ENCODE data around the gene STON2.

The STON2 gene

DNA sequence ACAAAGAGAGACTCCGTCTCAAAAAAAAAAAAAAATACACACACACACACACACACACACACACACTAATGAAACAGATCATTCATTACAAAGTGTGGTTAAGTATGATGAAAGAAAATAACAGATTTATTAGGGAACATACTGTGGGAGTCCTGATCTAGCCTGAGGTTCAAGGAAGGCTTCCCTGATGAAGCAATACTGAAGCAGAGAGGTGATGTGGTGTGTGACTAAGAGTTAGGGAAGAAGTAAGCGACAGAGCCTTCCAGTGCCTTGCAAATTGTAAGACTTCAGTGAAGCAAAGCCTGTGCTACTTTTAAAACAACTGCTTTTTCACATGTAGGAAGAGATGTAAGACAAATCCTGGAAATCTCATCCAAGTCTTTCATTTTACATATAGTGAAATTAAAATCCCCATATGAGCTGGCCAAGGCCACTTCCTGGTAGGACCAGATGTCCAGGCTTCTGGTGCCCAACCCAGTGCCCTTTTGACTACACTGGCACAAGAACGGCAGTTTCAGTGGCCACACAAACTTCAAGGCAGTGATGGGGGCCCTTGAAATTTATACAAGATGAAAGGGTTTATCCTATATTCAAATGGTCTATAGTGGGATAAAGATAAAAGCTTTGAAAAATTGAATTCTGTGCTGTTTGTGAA, 86.2 kb downstream of the STON2 start:
- H3K27ac Mint-ChIP-seq, result peak overlapping the region; percentile 11 to 94 (median 79)
- H3K36me3 Mint-ChIP-seq (ENCODE audit: low read depth), result peaks cover 11% of the 10 kb centered on the region
- no peak overlapping the region for H3K4me3 Mint-ChIP-seq
- TF ChIP-seq, protein P1, sequence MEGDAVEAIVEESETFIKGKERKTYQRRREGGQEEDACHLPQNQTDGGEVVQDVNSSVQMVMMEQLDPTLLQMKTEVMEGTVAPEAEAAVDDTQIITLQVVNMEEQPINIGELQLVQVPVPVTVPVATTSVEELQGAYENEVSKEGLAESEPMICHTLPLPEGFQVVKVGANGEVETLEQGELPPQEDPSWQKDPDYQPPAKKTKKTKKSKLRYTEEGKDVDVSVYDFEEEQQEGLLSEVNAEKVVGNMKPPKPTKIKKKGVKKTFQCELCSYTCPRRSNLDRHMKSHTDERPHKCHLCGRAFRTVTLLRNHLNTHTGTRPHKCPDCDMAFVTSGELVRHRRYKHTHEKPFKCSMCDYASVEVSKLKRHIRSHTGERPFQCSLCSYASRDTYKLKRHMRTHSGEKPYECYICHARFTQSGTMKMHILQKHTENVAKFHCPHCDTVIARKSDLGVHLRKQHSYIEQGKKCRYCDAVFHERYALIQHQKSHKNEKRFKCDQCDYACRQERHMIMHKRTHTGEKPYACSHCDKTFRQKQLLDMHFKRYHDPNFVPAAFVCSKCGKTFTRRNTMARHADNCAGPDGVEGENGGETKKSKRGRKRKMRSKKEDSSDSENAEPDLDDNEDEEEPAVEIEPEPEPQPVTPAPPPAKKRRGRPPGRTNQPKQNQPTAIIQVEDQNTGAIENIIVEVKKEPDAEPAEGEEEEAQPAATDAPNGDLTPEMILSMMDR (IDR thresholded peaks at IDR 0.05; ENCODE audit: unreplicated experiment in 3 of 3), result no peak
- H3K9me3 Mint-ChIP-seq, result no peaks in the 10 kb centered on the region
- no peaks in the 10 kb centered on the region for H3K27me3 Mint-ChIP-seq (ENCODE audit: low read depth)
- peaks cover 30% of the 10 kb centered on the region for H3K4me1 Mint-ChIP-seq

DNA sequence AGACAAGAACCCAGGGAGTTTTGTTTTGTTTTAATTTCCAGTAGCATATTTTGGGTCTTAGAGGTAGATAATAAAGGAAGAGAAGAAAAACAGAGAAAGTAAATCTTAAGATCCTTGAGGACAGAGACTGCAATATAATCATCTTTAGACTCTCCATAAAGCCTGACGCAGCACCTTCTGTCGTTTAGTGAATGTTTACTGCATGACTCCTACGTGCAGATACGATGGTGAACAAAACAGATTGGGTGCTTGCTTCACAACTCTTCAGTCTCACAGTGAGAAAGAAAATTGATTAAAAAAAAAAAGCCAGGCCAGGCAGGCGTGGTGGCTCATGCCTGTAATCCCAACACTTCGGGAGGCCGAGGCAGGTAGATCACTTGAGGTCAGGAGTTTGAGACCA, 86.9 kb downstream of the STON2 start:
- Mint-ChIP-seq H3K9me3 (no peaks in the 10 kb centered on the region), H3K36me3 (ENCODE audit: low read depth) (peaks cover 8% of the 10 kb centered on the region), H3K27ac (peak overlapping the region; percentile 31 to 94 (median 67)), H3K27me3 (ENCODE audit: low read depth) (no peaks in the 10 kb centered on the region), H3K4me3 (peak overlapping the region in 1 of 3 experiments; percentile 7), H3K4me1 (peaks cover 30% of the 10 kb centered on the region)
- TF ChIP-seq, protein P1 (IDR thresholded peaks at IDR 0.05; ENCODE audit: unreplicated experiment in 3 of 3), result no peak

DNA sequence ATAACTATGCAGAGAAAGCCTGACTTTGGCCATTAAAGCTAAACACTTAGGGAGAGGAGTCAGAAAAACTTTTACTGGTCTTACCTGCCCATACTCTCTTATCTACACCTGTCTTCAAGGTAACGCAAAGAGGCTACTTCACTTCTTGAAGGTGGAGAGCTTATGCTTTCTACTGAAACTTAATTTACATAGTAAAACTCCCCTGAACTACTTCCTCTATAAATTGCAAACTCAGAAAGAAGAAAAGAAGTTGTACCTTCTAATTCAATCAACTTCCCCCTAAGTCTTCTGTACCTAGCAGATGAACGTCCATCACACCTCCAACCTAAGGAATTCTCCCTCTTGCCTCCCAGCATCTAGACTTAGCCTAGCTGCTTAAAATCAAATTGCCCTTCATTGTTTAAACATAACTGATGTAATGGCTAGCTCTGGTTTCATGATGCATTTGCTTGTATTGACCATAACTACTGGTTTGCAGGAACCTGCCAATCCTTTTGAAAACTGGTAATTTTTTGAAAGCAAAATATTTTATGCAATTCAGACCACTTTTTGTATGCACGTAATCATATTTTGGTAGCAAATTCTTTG, 87.7 kb downstream of the STON2 start:
- Mint-ChIP-seq H3K4me3 (no peak overlapping the region), H3K27ac (peak overlapping the region; percentile 10 to 94 (median 31)), H3K4me1 (peaks cover 30% of the 10 kb centered on the region), H3K9me3 (no peaks in the 10 kb centered on the region), H3K36me3 (ENCODE audit: low read depth) (peaks cover 8% of the 10 kb centered on the region), H3K27me3 (ENCODE audit: low read depth) (no peaks in the 10 kb centered on the region)
- TF ChIP-seq, protein P1 (IDR thresholded peaks at IDR 0.05; ENCODE audit: unreplicated experiment in 3 of 3), result no peak

DNA sequence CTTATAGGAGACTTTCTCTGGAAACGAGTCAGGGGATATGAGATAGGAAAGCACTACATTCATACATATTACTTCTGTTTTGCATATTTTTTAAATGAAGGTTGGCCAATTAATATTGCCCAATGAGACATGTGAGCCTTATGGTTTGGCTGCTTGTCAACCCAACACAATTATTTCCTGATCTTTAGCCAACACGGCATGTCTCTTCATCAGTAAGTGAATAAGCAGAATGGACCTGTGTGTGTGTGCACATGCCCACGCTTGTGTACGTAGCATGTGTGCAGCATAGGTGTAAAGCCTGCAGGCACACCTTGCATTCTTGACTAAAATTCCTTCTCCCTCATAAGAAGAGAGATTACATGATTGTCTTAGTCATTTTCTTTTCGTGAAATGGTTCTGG, 88.3 kb downstream of the STON2 start:
- no peaks in the 10 kb centered on the region for H3K9me3 Mint-ChIP-seq
- no peaks in the 10 kb centered on the region for H3K27me3 Mint-ChIP-seq (ENCODE audit: low read depth)
- no peak overlapping the region for H3K4me3 Mint-ChIP-seq
- peak overlapping the region; percentile 10 to 94 (median 31) for H3K27ac Mint-ChIP-seq
- peaks cover 4% of the 10 kb centered on the region for H3K36me3 Mint-ChIP-seq (ENCODE audit: low read depth)
- TF ChIP-seq, protein P1 (IDR thresholded peaks at IDR 0.05; ENCODE audit: unreplicated experiment in 3 of 3), result no peak
- peaks cover 30% of the 10 kb centered on the region for H3K4me1 Mint-ChIP-seq

DNA sequence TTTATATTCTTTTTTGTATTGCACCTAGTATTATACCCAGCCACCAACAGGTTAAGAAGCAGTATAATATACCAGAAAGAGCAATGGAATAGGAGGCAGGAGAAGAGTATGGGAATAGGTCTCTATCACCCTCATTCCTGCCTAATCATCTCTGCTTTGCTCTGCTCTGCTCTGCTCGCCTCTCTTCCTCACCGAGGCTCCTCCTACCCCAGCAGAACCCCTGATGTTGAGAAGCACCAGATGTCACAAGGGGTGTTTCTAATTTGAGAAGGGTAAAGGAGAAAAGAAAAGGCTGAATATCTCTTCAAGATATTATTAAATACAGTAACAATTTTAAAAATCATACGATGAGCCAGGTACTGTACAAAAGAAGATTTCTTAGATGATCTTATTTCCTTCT, 89.0 kb downstream of the STON2 start:
- H3K27me3 Mint-ChIP-seq (ENCODE audit: low read depth), result no peaks in the 10 kb centered on the region

More for the DNA sequence above, 89.0 kb downstream of the STON2 start:
- H3K4me3 Mint-ChIP-seq, result no peak overlapping the region
- peak overlapping the region; percentile 10 to 94 (median 31) for H3K27ac Mint-ChIP-seq
- H3K9me3 Mint-ChIP-seq, result no peaks in the 10 kb centered on the region
- H3K36me3 Mint-ChIP-seq (ENCODE audit: low read depth), result peaks cover under 1% of the 10 kb centered on the region
- TF ChIP-seq, protein P1 (IDR thresholded peaks at IDR 0.05; ENCODE audit: unreplicated experiment in 3 of 3), result no peak
- H3K4me1 Mint-ChIP-seq, result peaks cover 29% of the 10 kb centered on the region
